Placental pericyte (primary cell): ENCODE data around the gene RPUSD4. TPM values are rescaled to one million over a fixed set of nuclear protein-coding genes. Genes with fewer than 3 reads are reported as not detected.

Source experiments
- small RNA-seq: library from RNA; depleted of rRNA; stranded (forward); fragments of <200 nt; gene quantifications from one replicate; pipeline ENCODE3, GENCODE V24; 2012; ENCODE audit warnings: low replicate concordance
- total RNA-seq: library from RNA; depleted of rRNA; stranded (reverse); fragments of >200 nt; gene quantifications from 2 replicates; pipeline ENCODE4 v1.2.3, GENCODE V29; 2012

The RPUSD4 gene, protein sequence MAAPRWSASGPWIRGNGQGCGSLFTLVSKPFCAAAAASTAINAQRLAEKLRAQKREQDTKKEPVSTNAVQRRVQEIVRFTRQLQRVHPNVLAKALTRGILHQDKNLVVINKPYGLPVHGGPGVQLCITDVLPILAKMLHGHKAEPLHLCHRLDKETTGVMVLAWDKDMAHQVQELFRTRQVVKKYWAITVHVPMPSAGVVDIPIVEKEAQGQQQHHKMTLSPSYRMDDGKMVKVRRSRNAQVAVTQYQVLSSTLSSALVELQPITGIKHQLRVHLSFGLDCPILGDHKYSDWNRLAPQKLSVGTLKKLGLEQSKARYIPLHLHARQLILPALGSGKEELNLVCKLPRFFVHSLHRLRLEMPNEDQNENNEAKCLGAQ
- total RNA-seq, result 23.4 and 26.6 TPM in 2 replicates

DNA sequence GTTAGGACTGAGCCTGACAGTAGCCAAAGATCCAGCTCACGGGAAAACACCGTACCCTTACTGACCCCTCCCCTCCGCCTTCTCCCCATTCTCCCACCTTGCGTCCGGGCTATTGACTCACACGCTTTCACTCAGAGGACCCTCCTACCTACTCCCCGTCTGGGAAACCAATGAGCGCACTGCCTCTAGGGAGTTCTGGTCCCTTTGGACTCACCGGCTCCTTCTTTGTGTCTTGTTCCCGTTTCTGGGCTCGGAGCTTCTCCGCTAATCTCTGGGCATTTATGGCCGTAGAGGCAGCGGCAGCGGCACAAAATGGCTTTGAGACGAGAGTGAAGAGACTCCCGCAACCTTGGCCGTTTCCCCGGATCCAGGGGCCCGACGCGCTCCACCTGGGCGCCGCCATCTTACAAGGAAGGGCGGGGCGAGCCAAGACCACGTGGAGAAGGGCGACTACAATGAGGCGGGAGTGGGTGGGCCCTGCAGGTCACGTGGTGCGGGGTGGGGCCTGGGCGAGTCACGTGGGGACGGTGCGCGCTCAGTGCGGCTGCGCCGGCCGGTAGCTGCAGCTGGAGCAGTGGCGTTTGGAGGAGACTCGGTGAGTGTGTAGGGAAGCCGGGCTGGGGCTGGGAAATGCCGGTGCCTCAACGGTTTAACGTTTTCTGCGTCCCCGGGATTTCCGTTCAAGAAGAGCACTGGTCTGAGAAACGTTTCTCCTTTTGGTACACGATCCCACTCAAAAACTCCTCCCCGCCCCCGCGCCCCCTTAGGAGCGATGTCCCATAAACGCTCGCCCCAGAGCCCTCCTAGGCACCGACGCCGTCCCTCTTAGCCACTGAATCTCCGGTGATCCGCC, at the start of gene RPUSD4, which contains the start of gene FAM118B:
Gene RPUSD4 (minus strand): TSS at position 415 of the 853 bp plus-strand sequence. CDS start 12 bp downstream, at position 403.
Gene FAM118B (plus strand): TSS at position 547 of the 853 bp plus-strand sequence. CDS start 23,220 bp downstream, outside the sequence.

Small RNA genes lying within 50 kb of the gene (small RNA-seq; reads per million reads assigned to genes)
- gene AP001893.2 (0.20 reads per million), gene RN7SL351P (not detected), gene RNU4-86P (not detected)

Other genes with a start within 250 kb of the RPUSD4 start
- gene CDON, start 148.8 kb downstream of the RPUSD4 start, total RNA-seq, result 1.7 and 3.3 TPM in 2 replicates
- 22.5 and 41.8 TPM in 2 replicates for gene FAM118B, start 132 bp upstream of the RPUSD4 start, total RNA-seq
- gene SRPRA, start 57.2 kb upstream of the RPUSD4 start, total RNA-seq, result 150 and 222 TPM in 2 replicates
- gene FOXRED1, start 57.5 kb upstream of the RPUSD4 start, total RNA-seq, result 12.5 and 22.5 TPM in 2 replicates
- 7.2 and 9.7 TPM in 2 replicates for gene TIRAP, start 71.4 kb upstream of the RPUSD4 start, total RNA-seq
- 17.1 and 20.8 TPM in 2 replicates for gene DCPS, start 92.4 kb upstream of the RPUSD4 start, total RNA-seq
- 21.0 and 46.1 TPM in 2 replicates for gene ST3GAL4, start 144.0 kb upstream of the RPUSD4 start, total RNA-seq